Smooth muscle cell (in vitro differentiated cells): ENCODE measurements around the gene SMPX. TPM values are rescaled to one million over a fixed set of nuclear protein-coding genes. Genes with fewer than 3 reads are reported as not detected.

ENCODE experiments used
- DNase-seq: peaks from one replicate; lab custom pipeline; 2025; ENCODE audit not compliant: unreplicated experiment; lab: John Stamatoyannopoulos, UW
- H2AFZ ChIP-seq: fragments of 200-600 bp; sonication (generic); 2 replicates; pipeline ENCODE4 v1.6.0; 2016; ENCODE audit warnings: antibody characterized with exemption, low read depth, mild to moderate bottlenecking
- H3F3A ChIP-seq: fragments of 200-600 bp; sonication (generic); 2 replicates; pipeline ENCODE4 v1.6.0; 2017; ENCODE audit warnings: antibody characterized with exemption, low read depth
- H3K27ac ChIP-seq: fragments of 200-600 bp; sonication (generic); 2 replicates; pipeline ENCODE4 v1.5.1; 2016; ENCODE audit warnings: low read depth, mild to moderate bottlenecking
- H3K27me3 ChIP-seq: fragments of 200-600 bp; sonication (generic); 2 replicates; pipeline ENCODE4 v1.6.1; 2016; ENCODE audit warnings: low read depth, mild to moderate bottlenecking
- H3K36me3 ChIP-seq: fragments of 200-600 bp; sonication (generic); 2 replicates; pipeline ENCODE4 v1.5.1; 2016; ENCODE audit warnings: low read depth
- H3K4me1 ChIP-seq: fragments of 200-600 bp; sonication (generic); 2 replicates; pipeline ENCODE4 v1.5.1; 2016; ENCODE audit warnings: low read depth
- H3K4me2 ChIP-seq: fragments of 200-600 bp; sonication (generic); 2 replicates; pipeline ENCODE4 v1.6.0; 2016; ENCODE audit warnings: mild to moderate bottlenecking
- H3K4me3 ChIP-seq: fragments of 200-600 bp; sonication (generic); 2 replicates; pipeline ENCODE4 v1.5.1; 2016; ENCODE audit warnings: mild to moderate bottlenecking
- H3K79me2 ChIP-seq: fragments of 200-600 bp; sonication (generic); 2 replicates; pipeline ENCODE4 v1.6.0; 2016; ENCODE audit warnings: low read depth, mild to moderate bottlenecking
- H3K9ac ChIP-seq: fragments of 200-600 bp; sonication (generic); 2 replicates; pipeline ENCODE4 v1.6.0; 2016; ENCODE audit warnings: low read depth
- H3K9me3 ChIP-seq: fragments of 200-600 bp; sonication (generic); replicated peaks from 2 replicates; pipeline ENCODE4 v1.5.1; 2016; ENCODE audit warnings: low read depth
- H4K20me1 ChIP-seq: fragments of 200-600 bp; sonication (generic); 2 replicates; pipeline ENCODE4 v1.6.0; 2016; ENCODE audit warnings: low read depth
- CTCF ChIP-seq: fragments of 200-600 bp; sonication (generic); IDR thresholded peaks from 2 replicates; pipeline ENCODE4 v1.5.1; 2017; ENCODE audit warnings: borderline replicate concordance, mild to moderate bottlenecking, antibody characterized with exemption; ENCODE audit not compliant: insufficient read depth, poor library complexity, severe bottlenecking
- WGBS: methylation state at CpG from one replicate; pipeline ENCODE4 v1.1.7; 2016; ENCODE audit warnings: low lambda C conversion rate; 5-methylcytosine and 5-hydroxymethylcytosine counted together
- polyA plus RNA-seq: library from polyadenylated mRNA; unstranded; fragments of >200 nt; fragmentation: Nextera tagmentation; extraction: Ambion mirVana; gene quantifications from 2 replicates; pipeline ENCODE4 v1.2.1, GENCODE V29; 2016
- total RNA-seq: library from RNA; depleted of rRNA; stranded (reverse); fragments of >200 nt; gene quantifications from 2 replicates; pipeline ENCODE4 v1.2.3, GENCODE V29; 2014

The SMPX gene
- total and polyA plus RNA-seq, 2 experiments from 2014 or later: 0.37 TPM; not detected in 1

- H3F3A ChIP-seq: no peaks in the 10 kb centered on the region
- H3K27me3 ChIP-seq: no peaks in the 10 kb centered on the region
- H3K4me1 ChIP-seq: no peaks in the 10 kb centered on the region
- no peak overlapping the region for H3K27ac ChIP-seq
- TF ChIP-seq CTCF: no peak
- no peak overlapping the region for H2AFZ ChIP-seq
- no peak overlapping the region for H3K9ac ChIP-seq
- H4K20me1 ChIP-seq: no peaks in the 10 kb centered on the region
- no peak for DNase-seq
- H3K9me3 ChIP-seq: no peaks in the 10 kb centered on the region
- no peak overlapping the region for H3K4me3 ChIP-seq
- no peak overlapping the region for H3K4me2 ChIP-seq
- no peaks in the 10 kb centered on the region for H3K79me2 ChIP-seq
- 73% methylated on average over 5 of the region's 5 CpGs for WGBS
- H3K36me3 ChIP-seq: no peaks in the 10 kb centered on the region
These were observed 57.6 kb downstream of the SMPX start for GRCh38 chrX:21700275-21700674.

GRCh38 chrX:21699136-21699535, 58.8 kb downstream of the SMPX start:
- Histone ChIP-seq H2AFZ (no peak overlapping the region), H3K79me2 (no peaks in the 10 kb centered on the region), H3K9ac (no peak overlapping the region), H3F3A (no peaks in the 10 kb centered on the region), H3K27me3 (no peaks in the 10 kb centered on the region), H3K4me3 (no peak overlapping the region), H3K4me2 (no peak overlapping the region), H3K4me1 (no peaks in the 10 kb centered on the region), H4K20me1 (no peaks in the 10 kb centered on the region), H3K27ac (no peak overlapping the region), H3K36me3 (no peaks in the 10 kb centered on the region), H3K9me3 (no peaks in the 10 kb centered on the region)
- no peak for DNase-seq
- TF ChIP-seq CTCF: no peak
- WGBS: 76% methylated on average over 3 of the region's 3 CpGs

GRCh38 chrX:21698272-21698671, 59.6 kb downstream of the SMPX start:
- Histone ChIP-seq H3K79me2 (no peaks in the 10 kb centered on the region), H3K4me3 (no peak overlapping the region), H3F3A (no peaks in the 10 kb centered on the region), H3K27ac (no peak overlapping the region), H4K20me1 (no peaks in the 10 kb centered on the region), H3K9ac (no peak overlapping the region), H2AFZ (no peak overlapping the region), H3K4me1 (no peaks in the 10 kb centered on the region), H3K36me3 (no peaks in the 10 kb centered on the region), H3K9me3 (no peaks in the 10 kb centered on the region), H3K27me3 (no peaks in the 10 kb centered on the region), H3K4me2 (no peak overlapping the region)
- TF ChIP-seq CTCF: no peak
- DNase-seq: no peak
- WGBS: 78% methylated on average over 4 of the region's 4 CpGs

GRCh38 chrX:21691512-21692018, 66.4 kb downstream of the SMPX start:
- DNase-seq: no peak
- Histone ChIP-seq H3K9me3 (no peaks in the 10 kb centered on the region), H3K4me2 (no peak overlapping the region), H3K4me1 (no peaks in the 10 kb centered on the region), H3K4me3 (no peak overlapping the region), H2AFZ (no peak overlapping the region), H4K20me1 (no peaks in the 10 kb centered on the region), H3K27me3 (no peaks in the 10 kb centered on the region), H3K9ac (no peak overlapping the region), H3K36me3 (no peaks in the 10 kb centered on the region), H3F3A (no peaks in the 10 kb centered on the region), H3K79me2 (no peaks in the 10 kb centered on the region), H3K27ac (no peak overlapping the region)
- no peak for TF ChIP-seq CTCF
- WGBS: 76% methylated on average over 3 of the region's 3 CpGs
